DMS153 treated with DMSO at 0.1 percent for 48 hours (cell line): ENCODE measurements around the gene DNM3.

Experiments used
- DNase-seq: peaks from one replicate; lab custom pipeline; 2025; ENCODE audit not compliant: unreplicated experiment; lab: John Stamatoyannopoulos, UW

DNM3 gene

GRCh38 chr1:172086137-172086536 lies 244.8 kb downstream of the DNM3 start:
- no peak for DNase-seq

DNA sequence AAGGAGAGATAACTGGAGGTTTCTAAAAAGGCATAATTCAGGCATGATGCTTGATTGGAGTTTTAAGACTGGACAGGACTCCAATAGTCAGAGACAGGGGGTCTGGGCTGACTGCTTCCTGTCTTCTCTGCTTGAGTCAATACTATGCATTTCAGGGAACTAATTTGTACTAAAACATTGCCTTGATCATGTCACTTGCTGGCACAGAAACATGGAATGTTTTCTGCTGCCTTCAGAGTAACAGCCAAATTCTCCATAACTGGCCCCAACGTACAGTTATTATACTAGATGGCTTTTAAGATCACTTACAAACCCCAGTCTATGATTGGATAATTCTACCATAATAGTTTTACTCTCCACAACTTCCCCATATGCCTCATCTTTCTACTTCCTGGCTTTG lies 247.0 kb downstream of the DNM3 start:
- DNase-seq = no peak

DNA sequence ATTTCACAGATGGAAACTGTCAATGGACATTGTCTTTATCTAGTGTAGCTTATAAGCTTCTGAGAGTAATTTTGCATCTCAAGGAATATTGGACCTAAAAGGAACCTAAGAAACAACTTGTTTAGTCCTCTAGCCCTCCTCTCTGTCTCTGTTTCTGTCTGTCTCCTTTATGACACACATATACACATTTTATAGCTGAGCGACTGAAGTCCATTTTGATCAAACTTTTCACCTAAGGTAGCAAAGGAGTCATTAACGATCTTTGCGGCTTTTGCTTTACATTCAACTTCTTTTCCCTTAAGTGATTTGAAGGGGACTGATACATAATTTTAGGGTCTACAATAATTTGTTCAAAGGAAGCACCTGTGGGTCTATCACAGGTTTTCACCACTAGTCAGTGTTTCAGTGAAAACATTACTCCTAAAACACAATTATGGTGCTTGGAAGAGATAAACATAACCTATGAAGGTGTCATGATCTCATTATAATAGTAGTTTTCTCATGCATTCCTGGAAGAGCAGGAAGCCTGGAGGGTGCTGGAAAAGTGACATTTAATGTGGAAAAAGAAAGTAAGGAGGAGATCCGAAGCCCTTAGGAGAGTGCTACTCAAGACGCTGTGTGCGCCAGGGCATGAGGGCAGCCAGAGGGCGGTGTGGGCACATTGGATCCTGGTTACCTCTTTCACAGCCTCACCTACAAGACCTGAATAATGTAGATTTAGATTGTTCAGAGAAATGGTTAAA lies 248.6 kb downstream of the DNM3 start:
- no peak for DNase-seq

DNA sequence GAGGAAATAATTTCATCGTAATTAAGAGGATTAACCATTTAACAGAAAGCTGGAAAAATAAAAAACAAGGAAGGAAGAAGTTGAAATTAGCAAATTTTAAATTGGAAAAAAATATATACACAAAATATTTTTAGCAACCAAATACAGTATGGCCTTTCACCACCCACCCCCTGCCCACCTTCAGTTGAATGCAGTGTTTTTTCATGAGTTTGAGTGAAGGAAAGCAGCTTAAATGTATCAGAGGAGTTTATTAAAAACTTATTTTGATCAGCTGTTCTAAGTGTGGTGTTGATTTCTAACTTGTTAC lies 249.2 kb downstream of the DNM3 start:
- DNase-seq = no peak

DNA sequence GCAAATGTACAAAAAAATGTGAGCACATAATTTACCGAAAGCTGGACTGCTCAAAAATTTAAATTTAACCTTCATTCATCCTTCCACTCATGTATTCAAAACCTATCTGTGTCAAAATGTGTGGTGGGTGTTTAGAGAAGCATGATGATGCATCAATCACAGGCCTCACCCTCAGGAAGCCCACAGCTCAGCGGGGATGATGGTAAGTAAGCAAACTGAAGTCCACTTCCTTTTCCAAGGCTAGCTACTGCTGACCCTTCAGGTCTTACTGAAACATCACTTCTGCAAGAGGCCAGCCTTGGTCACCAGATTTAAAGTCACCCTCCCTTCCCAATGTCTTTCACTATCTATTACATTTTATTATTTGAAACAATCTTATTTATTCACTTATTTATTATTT lies 254.5 kb downstream of the DNM3 start:
- no peak for DNase-seq

DNA sequence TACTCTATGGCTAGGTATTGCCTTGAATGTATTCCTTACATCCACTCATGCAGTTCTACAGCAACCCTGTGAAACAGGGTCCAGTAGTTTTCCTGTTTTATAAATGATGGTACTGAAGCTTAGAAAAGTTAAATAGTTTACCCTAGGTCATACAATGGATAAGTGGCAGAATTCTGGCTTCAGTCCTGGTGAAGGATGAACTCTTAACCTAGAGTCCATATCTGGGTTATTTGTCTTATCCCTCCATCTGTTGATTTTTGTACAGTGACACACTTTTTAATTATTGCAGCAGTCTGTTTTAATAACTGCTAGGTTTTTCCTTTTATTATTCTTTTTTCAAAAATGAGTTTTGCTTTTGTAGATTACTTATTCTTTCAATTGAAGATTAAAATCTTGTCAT lies 263.9 kb downstream of the DNM3 start:
- no peak for DNase-seq

- no peak for DNase-seq
Observed at GRCh38 chr1:172107316-172107975, 266.1 kb downstream of the DNM3 start.

GRCh38 chr1:172108161-172108893 lies 267.0 kb downstream of the DNM3 start:
- no peak for DNase-seq

- no peak for DNase-seq
Observed at GRCh38 chr1:172109359-172109758, 268.1 kb downstream of the DNM3 start.

- DNase-seq = no peak
Observed at GRCh38 chr1:172112576-172112975, 271.3 kb downstream of the DNM3 start.

- DNase-seq = no peak
Observed at GRCh38 chr1:172117800-172118199, 276.5 kb downstream of the DNM3 start.

GRCh38 chr1:172118618-172119017 lies 277.3 kb downstream of the DNM3 start:
- no peak for DNase-seq

- no peak for DNase-seq
Observed at GRCh38 chr1:172119184-172119583, 277.9 kb downstream of the DNM3 start.

DNA sequence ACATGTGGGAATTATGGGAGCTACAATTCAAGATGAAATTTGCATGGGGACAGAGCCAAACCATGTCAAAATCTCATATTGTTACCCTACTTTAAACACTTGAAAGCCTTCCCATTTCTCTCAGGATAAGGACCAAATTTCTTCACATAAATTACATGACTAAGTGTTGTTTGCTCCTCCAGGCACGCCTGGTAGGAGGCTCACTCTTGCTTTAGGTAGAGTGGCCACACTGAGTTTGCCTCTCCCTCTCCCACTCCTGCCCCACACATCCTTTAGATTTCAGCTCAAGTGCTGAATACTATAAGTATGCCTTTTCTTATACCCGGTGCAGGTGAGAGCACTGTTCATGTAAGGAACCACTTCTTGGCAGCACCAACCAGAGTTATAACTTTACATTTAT lies 279.1 kb downstream of the DNM3 start:
- DNase-seq = no peak

DNA sequence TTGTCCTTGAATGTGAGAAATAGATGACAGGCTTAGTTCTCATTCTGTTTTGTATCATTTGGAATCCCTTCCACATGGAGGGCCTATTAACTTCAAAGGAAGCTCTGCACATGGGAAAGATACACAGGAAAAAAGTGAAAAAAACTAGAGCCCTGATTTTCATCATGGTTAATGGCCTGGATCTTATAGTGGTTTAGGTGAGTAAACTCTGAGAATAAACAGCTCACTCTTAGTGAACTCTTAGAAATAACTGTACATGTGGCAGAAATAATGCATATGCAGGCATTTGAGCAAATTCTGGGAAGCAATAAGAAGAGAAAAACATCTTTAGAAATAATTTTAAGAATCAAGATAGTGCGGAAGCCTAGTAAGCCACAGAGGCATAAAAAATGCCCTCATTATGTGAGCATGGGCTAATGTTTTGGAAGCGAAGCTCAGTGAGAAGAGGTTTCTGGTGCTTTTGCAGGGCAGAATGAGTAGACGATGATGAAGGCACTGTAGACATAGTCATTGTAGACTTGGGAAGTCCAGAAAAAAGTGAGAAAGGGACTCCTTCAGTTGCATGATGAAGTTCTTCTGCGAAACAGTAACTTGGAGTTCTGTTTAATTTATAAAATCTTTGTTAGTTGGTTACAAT lies 279.9 kb downstream of the DNM3 start:
- DNase-seq = no peak

DNA sequence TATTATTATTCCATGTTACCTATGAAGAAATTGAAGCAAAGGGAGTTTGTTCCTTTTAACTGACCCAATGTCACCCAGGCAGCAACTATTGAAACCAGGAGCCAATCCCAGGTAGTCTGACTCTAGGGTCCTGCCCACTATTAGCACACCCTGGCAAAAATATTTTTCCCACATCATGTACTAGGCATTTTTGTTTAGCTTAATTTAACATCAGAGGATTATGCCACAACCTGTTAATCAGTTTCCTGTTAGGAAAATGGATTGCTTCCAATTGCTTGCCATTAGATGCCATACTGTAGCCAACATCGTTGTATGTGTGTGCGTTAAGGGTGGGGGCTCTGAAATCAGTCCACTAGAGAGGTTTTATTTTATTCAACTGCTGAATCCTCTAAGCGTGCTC lies 281.1 kb downstream of the DNM3 start:
- no peak for DNase-seq

DNA sequence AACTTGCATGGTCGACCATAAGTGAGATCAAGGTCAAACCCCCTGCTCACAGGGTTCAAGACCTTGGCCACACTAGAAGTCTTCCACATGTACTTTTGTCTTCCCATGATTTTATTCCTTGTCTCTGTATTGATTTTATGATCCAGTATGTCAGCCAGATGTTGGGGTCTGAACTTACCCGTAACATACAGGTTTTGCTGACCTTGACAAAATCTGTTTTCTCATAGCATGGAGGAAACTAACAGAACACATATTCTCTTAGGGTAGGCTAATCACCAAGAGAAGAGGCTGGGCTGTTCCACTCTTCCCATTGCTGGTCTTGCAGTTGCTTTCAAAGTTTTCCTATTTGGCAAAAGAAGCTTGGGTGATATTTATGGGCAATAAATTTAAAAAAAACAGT lies 284.0 kb downstream of the DNM3 start:
- DNase-seq = no peak

- no peak for DNase-seq
Observed at GRCh38 chr1:172125812-172126430, 284.6 kb downstream of the DNM3 start.

DNA sequence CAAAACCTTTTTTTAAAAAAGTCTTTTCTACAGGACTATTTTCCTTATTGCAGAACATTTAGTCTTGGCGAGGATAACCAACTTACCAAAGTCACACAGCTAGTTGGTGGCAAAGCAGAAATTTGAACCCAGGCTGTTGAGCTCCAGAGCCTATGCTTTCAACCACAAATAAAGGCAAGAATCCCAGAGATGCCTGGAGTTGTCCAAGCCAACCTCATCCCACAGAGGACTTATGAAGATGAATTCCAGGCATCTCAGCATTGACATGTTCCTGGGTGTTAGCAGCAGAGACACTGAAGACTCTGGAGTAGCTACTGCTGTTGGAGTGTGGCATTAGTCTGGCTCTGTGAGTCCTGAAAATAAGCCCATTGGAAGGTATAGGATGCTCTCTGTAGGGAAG lies 291.5 kb downstream of the DNM3 start:
- no peak for DNase-seq

DNA sequence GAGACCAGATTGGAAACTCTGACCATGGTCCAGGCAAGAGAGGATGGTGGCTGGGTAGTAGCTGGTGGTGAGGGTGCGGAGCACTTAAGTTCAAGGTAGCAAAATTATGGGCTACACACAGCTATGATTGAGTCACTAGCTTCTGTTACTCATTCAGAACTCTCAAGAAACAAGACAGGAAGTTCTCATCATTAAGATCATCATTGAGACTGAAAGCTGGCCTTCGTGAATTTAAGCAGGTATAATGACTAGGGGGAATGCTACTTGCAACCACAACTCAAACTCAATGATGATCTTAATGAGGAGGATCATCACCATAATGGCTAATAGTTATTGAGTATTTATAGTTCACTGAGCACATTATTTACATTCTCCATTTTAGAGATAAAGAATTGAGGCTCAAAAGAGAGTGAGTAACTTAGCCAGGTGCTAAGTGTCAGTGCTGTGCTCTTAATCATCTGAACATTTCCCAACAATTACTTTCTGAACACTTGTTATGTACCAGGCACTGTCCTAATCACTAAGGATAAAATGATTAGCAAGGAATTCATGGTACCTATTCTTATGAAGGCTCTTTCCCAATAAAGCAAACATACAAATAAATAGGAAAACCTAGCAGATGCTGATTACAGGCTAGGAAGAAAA lies 292.9 kb downstream of the DNM3 start:
- no peak for DNase-seq

- no peak for DNase-seq
Observed at GRCh38 chr1:172135076-172135672, 293.9 kb downstream of the DNM3 start.
